ENCODE data around the gene ZNF469. TPM values are rescaled to one million over a fixed set of nuclear protein-coding genes. Genes with fewer than 3 reads are reported as not detected.

ZNF469 gene
- total and polyA plus RNA-seq, 2 donors (not counting 3 experiments of a cell fraction or from before 2014, with no cell fraction given): 0.90 to 5.7 TPM

DNA sequence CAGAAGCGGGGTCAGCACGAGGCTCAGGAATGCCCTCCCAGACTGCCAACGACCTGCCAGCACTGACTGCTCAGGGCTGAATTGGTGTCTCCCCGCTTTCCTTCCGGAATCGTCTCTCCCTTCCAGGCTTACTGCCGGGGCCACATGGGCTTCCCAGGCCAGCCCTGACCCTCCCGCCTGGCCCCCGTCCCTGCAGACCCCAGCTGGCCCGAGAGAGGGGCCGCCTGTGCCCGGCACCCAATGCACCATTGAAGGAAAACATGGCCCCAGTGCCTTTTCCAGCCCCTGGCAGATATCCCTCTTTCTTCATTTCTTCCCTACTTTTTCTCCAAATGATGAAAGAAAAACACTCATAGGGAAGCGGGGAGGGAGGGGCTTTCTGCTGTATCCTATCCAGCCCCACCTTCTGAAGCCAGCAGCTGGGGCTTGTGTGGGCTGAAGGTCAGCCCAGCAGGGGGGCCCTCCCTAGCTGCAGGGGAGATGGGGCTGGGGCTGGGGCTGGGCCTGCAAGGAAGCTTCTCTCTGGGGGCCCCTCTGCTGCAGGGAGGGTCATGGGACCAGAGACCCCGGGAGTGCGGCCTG lies 25.9 kb downstream of the ZNF469 start:
- no peaks in the 10 kb centered on the region for H3K27me3 ChIP-seq (ENCODE audit: control insufficient read depth in 2 of 2, insufficient read depth in 2 of 2, low read length in 2 of 2)
- FAIRE-seq (no peak), DNase-seq (ENCODE audit: low read depth, low spot score) (no peak)
- H3K9me3 ChIP-seq (replicated peaks; ENCODE audit: control insufficient read depth, insufficient read depth, low read length): no peaks in the 10 kb centered on the region
- H3K9me1 ChIP-seq (replicated peaks; ENCODE audit: control insufficient read depth, extremely low read depth, insufficient read depth, low read length): no peaks in the 10 kb centered on the region
- BruUV-seq (replicated peaks): no TSS peak
- no peaks in the 10 kb centered on the region for H4K20me1 ChIP-seq (replicated peaks; ENCODE audit: control insufficient read depth, extremely low read depth, insufficient read depth, low read length)
- intact Hi-C loops (cut with micrococcal nuclease) (no loop called here), dilution Hi-C loops (cut with MboI; ENCODE audit: extremely low pct_ligation_motif_present, low sequenced_read_pairs) (no loop called here)
- CTCF ChIA-PET: no interaction called here
- no peaks in the 10 kb centered on the region for H3K36me3 ChIP-seq (ENCODE audit: control insufficient read depth in 2 of 2, extremely low read depth in 1 of 2, insufficient read depth in 2 of 2, low read length in 2 of 2)
- no peak for TF ChIP-seq GATA2 (IDR thresholded peaks at IDR 0.05; ENCODE audit: insufficient read depth, insufficient read length, low read depth, low read length)
- TF ChIP-seq, protein P1, sequence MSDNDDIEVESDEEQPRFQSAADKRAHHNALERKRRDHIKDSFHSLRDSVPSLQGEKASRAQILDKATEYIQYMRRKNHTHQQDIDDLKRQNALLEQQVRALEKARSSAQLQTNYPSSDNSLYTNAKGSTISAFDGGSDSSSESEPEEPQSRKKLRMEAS (IDR thresholded peaks at IDR 0.05; ENCODE audit: insufficient read depth, insufficient read length): no peak
- TF ChIP-seq MYC (IDR thresholded peaks at IDR 0.05; ENCODE audit: low read depth, low read length): no peak
- no peak for TF ChIP-seq FOS (IDR thresholded peaks at IDR 0.05; ENCODE audit: borderline replicate concordance, insufficient read depth, low read length)
- TF ChIP-seq JUN (IDR thresholded peaks at IDR 0.05; ENCODE audit: borderline replicate concordance, insufficient read depth, insufficient read length, low read depth): no peak
- TF ChIP-seq POLR2A (IDR thresholded peaks at IDR 0.05; ENCODE audit: low read depth, low read length): no peak
- TF ChIP-seq, protein P2, sequence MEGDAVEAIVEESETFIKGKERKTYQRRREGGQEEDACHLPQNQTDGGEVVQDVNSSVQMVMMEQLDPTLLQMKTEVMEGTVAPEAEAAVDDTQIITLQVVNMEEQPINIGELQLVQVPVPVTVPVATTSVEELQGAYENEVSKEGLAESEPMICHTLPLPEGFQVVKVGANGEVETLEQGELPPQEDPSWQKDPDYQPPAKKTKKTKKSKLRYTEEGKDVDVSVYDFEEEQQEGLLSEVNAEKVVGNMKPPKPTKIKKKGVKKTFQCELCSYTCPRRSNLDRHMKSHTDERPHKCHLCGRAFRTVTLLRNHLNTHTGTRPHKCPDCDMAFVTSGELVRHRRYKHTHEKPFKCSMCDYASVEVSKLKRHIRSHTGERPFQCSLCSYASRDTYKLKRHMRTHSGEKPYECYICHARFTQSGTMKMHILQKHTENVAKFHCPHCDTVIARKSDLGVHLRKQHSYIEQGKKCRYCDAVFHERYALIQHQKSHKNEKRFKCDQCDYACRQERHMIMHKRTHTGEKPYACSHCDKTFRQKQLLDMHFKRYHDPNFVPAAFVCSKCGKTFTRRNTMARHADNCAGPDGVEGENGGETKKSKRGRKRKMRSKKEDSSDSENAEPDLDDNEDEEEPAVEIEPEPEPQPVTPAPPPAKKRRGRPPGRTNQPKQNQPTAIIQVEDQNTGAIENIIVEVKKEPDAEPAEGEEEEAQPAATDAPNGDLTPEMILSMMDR (IDR thresholded peaks at IDR 0.05; ENCODE audit: extremely low read depth in 1 of 2, insufficient read depth in 1 of 2, low read depth in 1 of 2, low read length in 2 of 2): no peak
- TF ChIP-seq POLR2AphosphoS5 (IDR thresholded peaks at IDR 0.05; ENCODE audit: insufficient read depth, low read depth, low read length): no peak
- no peak for TF ChIP-seq EZH2 (IDR thresholded peaks at IDR 0.05; ENCODE audit: borderline replicate concordance, low read depth, low read length, severe bottlenecking)
- no peaks in the 10 kb centered on the region for H3K79me2 ChIP-seq (ENCODE audit: control insufficient read depth, insufficient read depth, low read length)
- H2AFZ ChIP-seq (ENCODE audit: low read depth, low read length): no peak overlapping the region
- POLR2A ChIA-PET: no interaction called here
- no peak overlapping the region for H3K27ac ChIP-seq (ENCODE audit: insufficient read depth, low read depth, low read length)
- no peak overlapping the region for H3K4me3 ChIP-seq (replicated peaks in 1 of 3; ENCODE audit: insufficient read depth in 1 of 3, low read depth in 1 of 3, low read length in 3 of 3)
- H3K9ac ChIP-seq (replicated peaks; ENCODE audit: extremely low read depth, insufficient read depth, low read length): no peak overlapping the region
- no peak overlapping the region for H3K4me2 ChIP-seq (ENCODE audit: insufficient read depth, low read length)
- no peaks in the 10 kb centered on the region for H3K4me1 ChIP-seq (ENCODE audit: control insufficient read depth, extremely low read depth, insufficient read depth, low read length)
